Psoas muscle (tissue), 8 donors: Measurements from ENCODE around the gene NFE2L2. TPM values are rescaled to one million over a fixed set of nuclear protein-coding genes. Genes with fewer than 3 reads are reported as not detected.

Source experiments
- ATAC-seq, 4 donors: fragments of 200-7000 bp; cut with Tn5 transposase; one replicate each; pipeline ENCODE4 v1.9.1; 2020; ENCODE audit warnings: moderate library complexity in 3 of 4, mild to moderate bottlenecking in 2 of 4
- DNase-seq, 2 donors: peaks; one replicate each; pipeline ENCODE4 v3.0.0-alpha.2; 2020
- H3K27ac ChIP-seq: fragments of 200-600 bp; one replicate; pipeline ENCODE4 v1.8.0; 2022
- H3K27me3 ChIP-seq, 3 donors: fragments of 200-600 bp in 1 of 3; one replicate each; pipeline versions ENCODE4 v1.6.1 to v1.8.0; 2013 to 2022; ENCODE audit warnings: low read length in 2 of 3, mild to moderate bottlenecking in 2 of 3, moderate library complexity in 1 of 3; ENCODE audit not compliant: insufficient read depth in 3 of 3
- H3K36me3 ChIP-seq, 2 donors: fragments of 200-600 bp in 1 of 2; one replicate each; pipeline versions ENCODE4 v1.6.1 to v1.8.0; 2013 to 2022; ENCODE audit warnings: low read depth in 1 of 2, mild to moderate bottlenecking in 1 of 2, moderate library complexity in 1 of 2; ENCODE audit not compliant: insufficient read depth in 1 of 2
- H3K4me1 ChIP-seq: fragments of 200-600 bp; one replicate; pipeline ENCODE4 v1.8.0; 2022
- H3K4me3 ChIP-seq: fragments of 200-600 bp; one replicate; pipeline ENCODE4 v1.8.0; 2022; ENCODE audit warnings: mild to moderate bottlenecking
- H3K9me3 ChIP-seq: fragments of 200-600 bp; one replicate; pipeline ENCODE4 v1.8.0; 2022
- CTCF ChIP-seq: fragments of 200-600 bp; IDR thresholded peaks from one replicate; pipeline ENCODE4 v1.8.0; 2022; ENCODE audit warnings: antibody characterized with exemption
- WGBS, 3 donors: extraction: QIAGEN DNeasy Blood & Tissue Kit; methylation state at CpG; one replicate each; pipeline versions ENCODE4 v1.1.6 to v1.1.7; 2013; 5-methylcytosine and 5-hydroxymethylcytosine counted together
- intact Hi-C, 2 donors: fragments of 100-400 bp; cut with DNase I; formaldehyde crosslinking; loops; one replicate each; pipeline versions ENCODE4 v1.11.0 to v1.14.2; 2022
- polyA plus RNA-seq, 3 donors: library from polyadenylated mRNA; stranded (reverse); fragments of 200-250 nt; gene quantifications; one replicate each; pipeline ENCODE4 v1.2.3, GENCODE V29; 2013
- total RNA-seq, 4 donors: library from RNA; stranded (reverse); fragmentation: NEBNext Ultra II Directional in 2 of 4; extraction: Animal tissue kit (Norgen Biotek cat#: 25700) in 2 of 4; gene quantifications; one replicate each; pipeline versions ENCODE4 v1.2.1 to v1.2.4, GENCODE V29; 2021 to 2023
- donor health status: healthy with polysubstance abuse.
- donor health status: DM: no; HTN: no; CAD: no; lungs with moderate emphysema.
- donor health status: Bipolar disorder and iron deficiency.
- donor health status: healthy.
- donor health status: DM: yes; HTN: yes; CAD: no.
- donor health status: DM: no; HTN: no; CAD: no.
- donor health status: DM: no; HTN: no; CAD: no.
- donor health status: DM: yes; HTN: yes; CAD: no.

The NFE2L2 gene
- total and polyA plus RNA-seq, 7 donors: 42.4 to 127 (median 56.6) TPM

GRCh38 chr2:177264209-177264692 is 276 bp downstream of the NFE2L2 start:
- 0 to 2% (median 1%) methylated on average over 21 to 61 of the region's 61 CpGs for WGBS, 3 donors
- ATAC-seq: peak; percentile 37 to 47 (median 46)
- intact Hi-C loops: loop anchor here in 1 of 2 donors (10.0 kb wide), 1 partner anchor 99 kb away; no protein-coding TSS in a partner anchor
- TF ChIP-seq CTCF: no peak
- H3K9me3 ChIP-seq: no peaks in the 10 kb centered on the region
- no peaks in the 10 kb centered on the region for H3K27me3 ChIP-seq
- peaks cover 43% of the 10 kb centered on the region for H3K4me1 ChIP-seq
- peak overlapping the region; percentile 86 for H3K4me3 ChIP-seq
- H3K36me3 ChIP-seq: no peaks in the 10 kb centered on the region
- peak in 1 of 2 donors; percentile 58 for DNase-seq
- H3K27ac ChIP-seq: peak overlapping the region; percentile 99

GRCh38 chr2:177263451-177264208 is 897 bp downstream of the NFE2L2 start:
- peak; percentile 82 to 84 (median 83) for ATAC-seq
- Histone ChIP-seq H3K4me1 (peaks cover 44% of the 10 kb centered on the region), H3K4me3 (peak overlapping the region; percentile 86), H3K36me3 (no peaks in the 10 kb centered on the region), H3K27ac (peak overlapping the region; percentile 99), H3K27me3 (no peaks in the 10 kb centered on the region), H3K9me3 (no peaks in the 10 kb centered on the region)
- 0% methylated on average over 47 to 81 of the region's 81 CpGs for WGBS, 3 donors
- peak; percentile 99 to 100 for DNase-seq
- intact Hi-C loops: loop anchor here (1.0 to 10.0 kb wide), 4 partner anchors 49 to 99 kb away; partner anchors contain the start of gene HNRNPA3 (in 1 of the 2)
- peak; percentile 88 for TF ChIP-seq CTCF

DNA sequence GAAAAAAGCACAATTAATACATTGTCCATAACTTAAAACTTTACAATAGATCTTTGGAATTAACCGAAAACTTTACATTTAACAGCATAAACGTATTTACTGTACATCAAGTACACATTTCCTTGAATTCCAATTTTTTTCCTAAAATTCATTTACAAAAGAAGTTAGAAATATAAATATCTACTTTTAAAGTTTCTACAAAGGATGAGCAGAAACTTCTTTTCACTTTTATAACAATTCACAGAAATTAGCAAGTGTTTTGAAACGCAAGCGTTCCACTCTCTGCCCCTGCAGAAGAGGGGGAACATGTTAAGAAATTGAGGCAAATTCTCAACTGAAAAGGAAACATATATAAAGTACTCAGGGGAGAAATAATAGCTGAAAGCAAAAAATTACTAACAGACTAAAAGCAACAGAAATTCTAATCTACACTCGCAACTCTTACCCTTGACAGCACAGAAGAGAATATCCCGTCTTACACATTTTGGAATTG is 1.5 kb downstream of the NFE2L2 start:
- peak overlapping the region; percentile 99 for H3K27ac ChIP-seq
- no peak for DNase-seq

GRCh38 chr2:177262092-177262491 is 2.4 kb downstream of the NFE2L2 start:
- Histone ChIP-seq H3K27ac (peak overlapping the region; percentile 99), H3K9me3 (no peaks in the 10 kb centered on the region), H3K4me3 (peak overlapping the region; percentile 86), H3K36me3 (no peaks in the 10 kb centered on the region), H3K4me1 (peaks cover 54% of the 10 kb centered on the region), H3K27me3 (no peaks in the 10 kb centered on the region)
- intact Hi-C loops: loop anchor here (2.0 to 10.0 kb wide), 3 partner anchors 49 to 97 kb away; partner anchors contain the start of gene HNRNPA3 (in 1 of the 2)
- WGBS, 3 donors: 2 to 6% (median 4%) methylated on average over 2 of the region's 2 CpGs
- no peak for TF ChIP-seq CTCF
- ATAC-seq (no peak), DNase-seq (no peak)

More for the DNA sequence above, 1.5 kb downstream of the NFE2L2 start:
- ATAC-seq: no peak
- no peaks in the 10 kb centered on the region for H3K36me3 ChIP-seq
- intact Hi-C loops: loop anchor here (1.0 to 10.0 kb wide), 4 partner anchors 49 to 98 kb away; partner anchors contain the start of gene HNRNPA3 (in 1 of the 2)
- no peaks in the 10 kb centered on the region for H3K9me3 ChIP-seq
- WGBS, 3 donors: 1 to 2% (median 1%) methylated on average over 6 of the region's 6 CpGs
- peaks cover 45% of the 10 kb centered on the region for H3K4me1 ChIP-seq
- peak overlapping the region; percentile 86 for H3K4me3 ChIP-seq
- no peak for TF ChIP-seq CTCF
- H3K27me3 ChIP-seq: no peaks in the 10 kb centered on the region
